GM19328 (cell line): ENCODE data around the gene VPS4A.

ENCODE experiments used
- ATAC-seq: cut with Tn5 transposase; IDR thresholded peaks from one replicate; pipeline ENCODE4 v1.9.1; 2021; ENCODE audit warnings: mild to moderate bottlenecking, moderate library complexity; ENCODE audit not compliant: unreplicated experiment

Gene VPS4A

DNA sequence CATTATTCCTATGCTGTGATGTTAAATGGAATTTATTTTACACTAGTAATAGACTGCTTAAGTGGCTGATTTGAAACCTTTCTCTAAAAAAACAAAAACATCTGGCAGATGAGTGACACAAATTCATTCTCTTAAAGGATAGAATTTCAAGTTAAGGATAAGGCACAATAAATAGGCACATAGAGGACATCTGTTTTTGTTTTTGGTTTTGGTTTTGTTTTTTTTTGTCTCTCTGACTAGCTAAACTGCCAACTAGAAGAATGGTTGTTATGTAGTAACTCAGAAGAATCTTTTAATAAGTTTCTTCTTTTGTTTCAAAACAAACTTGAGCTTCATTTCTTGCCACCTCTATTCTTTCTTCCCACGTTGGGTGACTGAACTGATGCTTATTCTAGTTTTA is 5.1 kb upstream of the VPS4A start:
- no peak for ATAC-seq

DNA sequence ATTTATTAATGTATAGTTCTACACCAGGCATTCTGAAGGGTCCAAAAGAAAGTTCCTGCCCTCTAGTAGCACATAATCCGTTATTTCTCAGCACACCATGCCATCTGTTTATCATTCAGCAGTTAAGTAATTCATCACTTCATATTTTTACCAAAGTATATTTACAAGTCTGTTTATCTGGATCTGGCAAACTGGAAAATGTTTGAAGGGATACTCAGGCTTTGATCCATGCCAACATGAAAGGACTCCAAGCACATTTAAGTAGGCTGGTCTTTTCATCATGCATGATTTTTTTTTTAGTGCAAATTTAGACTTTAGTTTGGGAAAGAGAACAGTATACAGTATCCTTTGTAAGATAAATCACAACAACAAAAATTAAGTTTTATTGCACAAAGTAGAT is 4.1 kb upstream of the VPS4A start:
- ATAC-seq = no peak

DNA sequence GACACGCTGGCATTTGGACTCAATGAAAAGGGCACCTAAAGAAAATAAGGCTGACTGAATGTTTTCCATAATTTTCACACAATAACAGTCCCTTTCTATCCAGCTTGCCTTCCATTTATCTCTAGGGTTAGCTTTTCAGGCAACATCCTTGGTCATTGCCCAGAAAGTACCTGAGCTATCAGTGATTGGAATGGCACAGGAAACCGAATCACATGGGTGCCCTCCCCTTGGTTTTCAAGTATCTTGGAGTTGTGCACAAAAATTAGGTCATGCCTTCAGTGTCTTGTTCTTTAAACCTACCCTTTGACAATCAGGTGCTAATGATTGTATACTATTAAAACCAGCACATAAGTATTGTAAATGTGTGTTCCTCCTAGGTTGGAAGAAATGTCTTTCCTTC is 3.3 kb upstream of the VPS4A start:
- no peak for ATAC-seq

- no peak for ATAC-seq
Measured at GRCh38 chr16:69309316-69309715, 1.8 kb upstream of the VPS4A start.

DNA sequence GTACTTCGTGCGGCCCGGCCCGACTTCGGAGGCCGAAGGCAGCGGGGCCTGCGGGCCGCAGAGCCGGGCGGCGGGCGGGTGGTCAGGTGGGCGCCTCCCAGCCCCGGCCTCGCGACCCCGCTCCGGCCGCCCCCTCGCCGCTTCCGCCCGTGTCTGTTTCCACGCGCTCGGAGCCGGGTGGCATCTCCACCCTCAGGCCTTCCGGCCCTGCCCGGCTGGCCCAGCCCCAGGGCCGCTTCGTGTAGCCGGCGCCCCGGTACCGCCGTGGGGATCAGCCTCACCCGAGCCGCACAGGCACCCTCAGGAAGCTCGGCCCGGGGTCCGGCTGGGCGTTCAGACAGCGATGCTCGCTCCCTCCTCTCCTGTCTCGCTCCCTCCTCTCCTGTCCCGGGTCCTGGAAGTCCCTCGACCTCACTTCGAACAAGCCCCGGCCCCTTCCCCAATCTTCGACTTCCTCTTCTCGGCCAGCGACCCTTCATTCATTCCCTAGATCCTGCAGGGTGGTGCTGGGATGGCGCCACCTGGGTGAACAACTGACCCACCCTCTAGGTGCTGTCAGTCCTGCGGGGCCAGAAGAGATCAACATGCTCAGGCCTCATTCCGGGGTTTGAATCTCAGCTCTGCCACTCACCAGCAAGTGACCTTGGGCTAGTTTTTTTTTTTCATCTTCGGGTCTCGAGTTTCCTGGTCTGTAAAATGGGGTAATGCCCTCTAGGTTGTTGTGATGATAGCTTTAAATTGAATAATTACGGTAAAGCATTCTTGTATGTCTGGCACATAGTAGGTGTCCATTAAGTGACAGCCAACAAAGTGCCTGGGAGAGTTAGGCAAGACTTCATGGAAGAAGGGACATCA is 610 bp downstream of the VPS4A start:
- ATAC-seq = peak; percentile 51

- no peak for ATAC-seq
Measured at GRCh38 chr16:69313469-69313868, 2.3 kb downstream of the VPS4A start.

- no peak for ATAC-seq
Measured at GRCh38 chr16:69314534-69314933, 3.4 kb downstream of the VPS4A start.

GRCh38 chr16:69315486-69316311 is 4.5 kb downstream of the VPS4A start:
- ATAC-seq = no peak

GRCh38 chr16:69316595-69317034 is 5.5 kb downstream of the VPS4A start:
- ATAC-seq = no peak

- no peak for ATAC-seq
Measured at GRCh38 chr16:69318177-69318910, 7.2 kb downstream of the VPS4A start.

GRCh38 chr16:69318911-69319289 is 7.8 kb downstream of the VPS4A start:
- no peak for ATAC-seq

DNA sequence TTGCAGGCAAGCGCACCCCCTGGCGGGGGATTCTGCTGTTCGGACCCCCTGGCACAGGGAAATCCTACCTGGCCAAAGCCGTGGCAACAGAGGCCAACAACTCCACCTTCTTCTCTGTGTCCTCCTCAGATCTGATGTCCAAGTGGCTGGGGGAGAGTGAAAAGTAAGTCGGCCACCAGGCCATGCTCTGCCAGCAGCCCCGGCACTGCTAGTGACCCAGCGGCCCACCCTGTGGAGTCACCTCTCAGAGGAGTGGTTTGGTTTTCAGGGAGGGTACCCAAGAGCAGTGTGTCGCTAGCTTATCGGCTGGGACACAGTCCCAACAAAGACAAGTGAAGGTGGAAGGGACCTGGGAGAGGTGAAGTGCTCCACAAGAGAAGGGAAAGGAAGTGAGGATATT is 8.2 kb downstream of the VPS4A start:
- no peak for ATAC-seq

- ATAC-seq = no peak
Measured at GRCh38 chr16:69319826-69320739, 8.9 kb downstream of the VPS4A start.

GRCh38 chr16:69320740-69321073 is 9.6 kb downstream of the VPS4A start:
- no peak for ATAC-seq

- no peak for ATAC-seq
Measured at GRCh38 chr16:69321080-69321479, 9.9 kb downstream of the VPS4A start.

DNA sequence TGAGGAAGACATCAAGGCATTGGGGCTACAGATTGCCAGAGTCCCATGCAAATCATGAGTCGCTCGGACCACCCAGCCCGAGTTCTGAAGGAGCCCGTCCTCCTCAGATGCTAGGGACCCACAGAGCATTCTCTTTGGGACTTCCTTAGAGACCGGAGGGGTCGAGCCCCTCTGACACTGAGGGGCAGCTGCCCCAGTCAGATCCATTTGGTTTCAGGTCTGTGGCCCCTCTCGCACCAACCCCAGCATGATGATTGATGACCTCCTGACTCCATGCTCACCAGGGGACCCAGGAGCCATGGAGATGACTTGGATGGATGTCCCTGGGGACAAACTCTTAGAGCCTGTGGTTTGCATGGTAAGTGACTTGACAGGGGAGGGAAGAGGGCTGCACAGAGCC is 11.2 kb downstream of the VPS4A start:
- no peak for ATAC-seq

DNA sequence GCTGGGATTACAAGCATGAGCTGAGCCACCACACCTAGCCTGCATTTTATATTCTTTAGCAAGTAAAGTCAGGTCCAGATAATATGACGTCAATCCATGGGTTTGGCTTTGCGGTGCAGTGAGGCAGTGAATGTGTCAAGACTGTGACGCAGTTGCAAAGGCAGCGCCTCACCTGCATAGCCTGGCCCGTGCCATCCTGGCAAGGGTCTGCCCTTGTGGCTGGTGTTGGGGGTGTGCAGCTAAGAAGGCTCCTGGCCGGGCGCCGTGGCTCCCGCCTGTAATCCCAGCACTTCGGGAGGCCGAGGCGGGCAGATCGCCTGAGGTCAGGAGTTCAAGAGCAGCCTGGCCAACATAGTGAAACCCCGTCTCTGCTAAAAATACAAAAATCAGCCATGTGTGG is 12.3 kb downstream of the VPS4A start:
- no peak for ATAC-seq

DNA sequence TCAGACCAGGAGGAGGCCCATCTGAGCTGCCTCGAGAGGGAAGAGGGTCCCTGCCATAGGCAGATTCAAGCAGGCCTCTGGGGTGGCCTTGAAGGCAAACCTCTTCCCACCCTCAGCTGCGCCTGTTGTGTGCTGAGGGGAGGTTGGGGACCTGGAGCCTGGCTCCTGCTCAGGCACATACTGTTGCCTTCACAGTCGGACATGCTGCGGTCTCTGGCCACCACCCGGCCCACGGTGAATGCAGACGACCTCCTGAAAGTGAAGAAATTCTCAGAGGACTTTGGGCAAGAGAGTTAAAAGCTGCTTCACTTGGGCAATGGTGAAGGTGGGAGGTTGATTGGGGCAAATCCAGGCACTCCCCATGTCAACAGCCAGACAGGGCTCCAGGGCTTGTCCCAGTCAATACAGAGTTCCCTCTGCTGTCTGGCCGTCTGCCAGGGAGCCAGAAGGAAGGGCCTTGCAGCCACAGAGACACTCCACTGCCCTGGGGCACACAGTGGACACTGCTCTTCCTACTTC is 12.9 kb downstream of the VPS4A start:
- no peak for ATAC-seq

- no peak for ATAC-seq
Measured at GRCh38 chr16:69324585-69325253, 13.6 kb downstream of the VPS4A start.

DNA sequence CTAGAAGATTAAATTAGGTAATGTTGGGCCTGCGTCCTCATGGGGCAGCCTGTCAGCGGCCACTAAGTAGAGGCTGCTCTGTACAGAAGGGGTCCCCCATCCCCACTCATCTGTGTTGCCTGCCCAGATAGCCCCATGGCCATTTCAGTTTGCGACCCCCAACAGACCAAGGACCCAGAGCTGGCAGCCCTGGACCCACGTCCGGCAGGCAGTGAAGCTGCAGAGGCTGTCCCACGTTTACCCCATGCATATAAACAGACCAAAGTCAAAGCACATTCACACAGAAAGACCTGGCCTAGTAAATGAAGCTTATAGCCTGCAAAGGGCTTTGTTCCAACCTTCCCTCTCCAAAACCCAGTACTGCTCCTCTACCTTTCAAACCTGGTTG is 14.6 kb downstream of the VPS4A start:
- ATAC-seq = no peak
